RWPE2 (cell line): ENCODE measurements around the gene TJP2.

Experiments used
- ATAC-seq: fragments of 200-7000 bp; cut with Tn5 transposase; 3 replicates; pipeline ENCODE4 v1.9.1; 2021; ENCODE audit warnings: low read depth
- DNase-seq: peaks from one replicate; pipeline ENCODE4 v3.0.0-alpha.2; 2020; ENCODE audit warnings: low spot score
- H3K27ac ChIP-seq: fragments of 450-650 bp; 2 replicates; pipeline ENCODE4 v1.5.1; 2017; ENCODE audit warnings: mild to moderate bottlenecking; ENCODE audit not compliant: poor library complexity, severe bottlenecking
- H3K27me3 ChIP-seq: fragments of 250-450 bp; sonication (Bioruptor Pico); 2 replicates; pipeline ENCODE4 v1.5.1; 2021; ENCODE audit warnings: mild to moderate bottlenecking, moderate library complexity; ENCODE audit not compliant: insufficient read depth, poor library complexity, severe bottlenecking
- H3K36me3 ChIP-seq: fragments of 250-450 bp; sonication (Bioruptor Pico); 2 replicates; pipeline ENCODE4 v1.5.1; 2020; ENCODE audit warnings: low read depth, mild to moderate bottlenecking, moderate library complexity
- H3K4me1 ChIP-seq: fragments of 250-450 bp; sonication (Bioruptor Pico); 2 replicates; pipeline ENCODE4 v1.5.1; 2021; ENCODE audit warnings: mild to moderate bottlenecking, moderate library complexity; ENCODE audit not compliant: insufficient read depth, poor library complexity, severe bottlenecking
- H3K4me3 ChIP-seq: fragments of 250-450 bp; sonication (Bioruptor Pico); 2 replicates; pipeline ENCODE4 v1.5.1; 2021; ENCODE audit warnings: mild to moderate bottlenecking, moderate library complexity; ENCODE audit not compliant: severe bottlenecking
- H3K9me3 ChIP-seq: fragments of 250-450 bp; sonication (Bioruptor Pico); 2 replicates; pipeline ENCODE4 v1.5.1; 2021; ENCODE audit warnings: mild to moderate bottlenecking, moderate library complexity; ENCODE audit not compliant: severe bottlenecking
- TF ChIP-seq, protein P1 (sequence below): fragments of 450-650 bp; IDR thresholded peaks from one replicate; pipeline ENCODE4 v1.5.1; 2017; ENCODE audit warnings: mild to moderate bottlenecking, moderate library complexity; ENCODE audit not compliant: poor library complexity, severe bottlenecking

The TJP2 gene

DNA sequence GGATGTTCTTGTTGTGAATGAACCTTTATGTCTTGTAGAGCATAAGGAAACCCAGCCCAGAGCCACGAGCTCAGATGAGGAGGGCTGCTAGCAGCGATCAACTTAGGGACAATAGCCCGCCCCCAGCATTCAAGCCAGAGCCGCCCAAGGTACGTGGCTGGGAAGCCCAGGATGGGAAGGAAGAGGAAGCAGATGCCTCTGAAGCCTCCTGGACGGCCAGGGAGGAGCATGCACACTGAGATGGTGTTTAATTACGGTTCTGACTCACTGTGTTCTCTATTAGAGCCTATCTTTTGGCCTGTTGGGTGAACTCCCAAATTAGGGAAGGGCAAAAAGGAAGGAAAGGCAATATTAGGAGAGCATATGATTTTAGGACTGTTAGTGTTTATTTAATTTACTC, 75.3 kb downstream of the TJP2 start:
- Histone ChIP-seq H3K4me1 (peaks cover 7% of the 10 kb centered on the region), H3K4me3 (no peak overlapping the region), H3K27ac (no peak overlapping the region), H3K27me3 (no peaks in the 10 kb centered on the region), H3K9me3 (no peaks in the 10 kb centered on the region), H3K36me3 (peaks cover 96% of the 10 kb centered on the region)
- TF ChIP-seq, protein P1, sequence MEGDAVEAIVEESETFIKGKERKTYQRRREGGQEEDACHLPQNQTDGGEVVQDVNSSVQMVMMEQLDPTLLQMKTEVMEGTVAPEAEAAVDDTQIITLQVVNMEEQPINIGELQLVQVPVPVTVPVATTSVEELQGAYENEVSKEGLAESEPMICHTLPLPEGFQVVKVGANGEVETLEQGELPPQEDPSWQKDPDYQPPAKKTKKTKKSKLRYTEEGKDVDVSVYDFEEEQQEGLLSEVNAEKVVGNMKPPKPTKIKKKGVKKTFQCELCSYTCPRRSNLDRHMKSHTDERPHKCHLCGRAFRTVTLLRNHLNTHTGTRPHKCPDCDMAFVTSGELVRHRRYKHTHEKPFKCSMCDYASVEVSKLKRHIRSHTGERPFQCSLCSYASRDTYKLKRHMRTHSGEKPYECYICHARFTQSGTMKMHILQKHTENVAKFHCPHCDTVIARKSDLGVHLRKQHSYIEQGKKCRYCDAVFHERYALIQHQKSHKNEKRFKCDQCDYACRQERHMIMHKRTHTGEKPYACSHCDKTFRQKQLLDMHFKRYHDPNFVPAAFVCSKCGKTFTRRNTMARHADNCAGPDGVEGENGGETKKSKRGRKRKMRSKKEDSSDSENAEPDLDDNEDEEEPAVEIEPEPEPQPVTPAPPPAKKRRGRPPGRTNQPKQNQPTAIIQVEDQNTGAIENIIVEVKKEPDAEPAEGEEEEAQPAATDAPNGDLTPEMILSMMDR, result no peak
- DNase-seq (no peak), ATAC-seq (peak; percentile 36; the same call in 1 of the 3 replicates)

GRCh38 chr9:69250681-69251080, 76.6 kb downstream of the TJP2 start:
- Histone ChIP-seq H3K9me3 (no peaks in the 10 kb centered on the region), H3K4me3 (no peak overlapping the region), H3K36me3 (peaks cover 92% of the 10 kb centered on the region), H3K4me1 (peaks cover 7% of the 10 kb centered on the region), H3K27ac (no peak overlapping the region), H3K27me3 (no peaks in the 10 kb centered on the region)
- no peak for DNase-seq
- TF ChIP-seq, protein P1, result no peak
- no peak for ATAC-seq

DNA sequence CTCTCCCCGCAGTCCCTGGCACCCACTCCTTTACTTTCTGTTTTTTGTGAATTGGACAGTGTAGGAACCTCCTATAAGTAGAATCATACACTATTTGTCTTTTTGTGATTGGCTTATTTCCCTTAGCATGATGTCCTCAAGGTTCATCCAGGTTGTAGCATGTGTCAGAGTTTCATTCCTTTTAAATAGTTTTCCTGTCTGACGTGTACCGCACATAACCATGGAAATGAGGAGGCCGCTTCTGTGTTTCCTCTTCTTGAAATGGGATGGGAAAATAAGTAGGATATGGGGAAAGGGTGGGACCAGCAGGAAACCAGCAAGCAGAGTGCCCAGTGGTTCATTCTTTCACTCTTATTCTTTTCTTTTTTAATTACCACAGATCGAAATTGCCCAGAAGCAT, 78.4 kb downstream of the TJP2 start:
- peak overlapping the region; percentile 31 for H3K27ac ChIP-seq
- H3K36me3 ChIP-seq, result peaks cover 75% of the 10 kb centered on the region
- no peak overlapping the region for H3K4me3 ChIP-seq
- ATAC-seq (no peak), DNase-seq (no peak)
- H3K27me3 ChIP-seq, result no peaks in the 10 kb centered on the region
- peaks cover 7% of the 10 kb centered on the region for H3K4me1 ChIP-seq
- TF ChIP-seq, protein P1, result no peak
- no peaks in the 10 kb centered on the region for H3K9me3 ChIP-seq

GRCh38 chr9:69253057-69253456, 79.0 kb downstream of the TJP2 start:
- TF ChIP-seq, protein P1, result no peak
- Histone ChIP-seq H3K36me3 (peaks cover 73% of the 10 kb centered on the region), H3K27me3 (no peaks in the 10 kb centered on the region), H3K4me3 (no peak overlapping the region), H3K9me3 (no peaks in the 10 kb centered on the region), H3K27ac (peak overlapping the region; percentile 31), H3K4me1 (peaks cover 7% of the 10 kb centered on the region)
- no peak for DNase-seq
- peak; percentile 81 for ATAC-seq

- H3K27me3 ChIP-seq, result no peaks in the 10 kb centered on the region
- H3K4me3 ChIP-seq, result no peak overlapping the region
- DNase-seq (no peak), ATAC-seq (no peak)
- H3K27ac ChIP-seq, result no peak overlapping the region
- no peaks in the 10 kb centered on the region for H3K9me3 ChIP-seq
- peaks cover 64% of the 10 kb centered on the region for H3K36me3 ChIP-seq
- TF ChIP-seq, protein P1, result no peak
- H3K4me1 ChIP-seq, result peaks cover 7% of the 10 kb centered on the region
Measured at GRCh38 chr9:69254223-69254622, 80.1 kb downstream of the TJP2 start.
